Cerebellar cortex (tissue), 1 donor: ENCODE measurements around the gene AMOT.

Source experiments
- DNase-seq: peaks from one replicate; pipeline ENCODE4 v3.0.0-alpha.2; 2015; ENCODE audit warnings: low spot score

The AMOT gene

GRCh38 chrX:112738347-112739033, 102.1 kb downstream of the AMOT start:
- DNase-seq, result no peak

GRCh38 chrX:112736310-112736709, 104.3 kb downstream of the AMOT start:
- no peak for DNase-seq

- no peak for DNase-seq
These were observed 105.5 kb downstream of the AMOT start for GRCh38 chrX:112735147-112735546.

GRCh38 chrX:112734290-112734689, 106.3 kb downstream of the AMOT start:
- DNase-seq, result no peak

GRCh38 chrX:112731793-112732192, 108.8 kb downstream of the AMOT start:
- no peak for DNase-seq
